Neural crest cell (in vitro differentiated cells): ENCODE measurements around the gene MICB. TPM values are rescaled to one million over a fixed set of nuclear protein-coding genes. Genes with fewer than 3 reads are reported as not detected.

Experiments
- DNase-seq: peaks from one replicate; pipeline ENCODE4 v3.0.0; 2021; ENCODE audit warnings: low read depth, mixed read lengths, low spot score
- H3K27ac Mint-ChIP-seq: one replicate; pipeline ENCODE4 v1.8.0; 2021; ENCODE audit warnings: mild to moderate bottlenecking, mixed read lengths; ENCODE audit not compliant: unreplicated experiment
- H3K27me3 Mint-ChIP-seq: 2 replicates; pipeline ENCODE4 v1.8.0; 2021; ENCODE audit warnings: low read depth, mild to moderate bottlenecking, mixed read lengths
- H3K36me3 Mint-ChIP-seq: 2 replicates; pipeline ENCODE4 v1.8.0; 2021; ENCODE audit warnings: low read depth, mild to moderate bottlenecking, mixed read lengths
- H3K4me1 Mint-ChIP-seq: 2 replicates; pipeline ENCODE4 v1.8.0; 2021; ENCODE audit warnings: mixed read lengths
- H3K4me3 Mint-ChIP-seq: one replicate; pipeline ENCODE4 v1.8.0; 2021; ENCODE audit warnings: mild to moderate bottlenecking, mixed read lengths
- H3K9me3 Mint-ChIP-seq: 2 replicates; pipeline ENCODE4 v1.8.0; 2021; ENCODE audit warnings: mixed read lengths
- total RNA-seq: library from RNA; stranded (reverse); gene quantifications from 2 replicates; pipeline ENCODE4 v1.2.1, GENCODE V29; 2021
- TF ChIP-seq, protein P1 (sequence below): fragments of 200-600 bp; sonication (generic); conservative IDR thresholded peaks from 2 replicates; pipeline ENCODE4 v1.5.0; 2021; ENCODE audit warnings: antibody characterized with exemption, mild to moderate bottlenecking

The MICB gene
- total RNA-seq, 1 donor from 2014 or later, result 0.61 TPM

DNA sequence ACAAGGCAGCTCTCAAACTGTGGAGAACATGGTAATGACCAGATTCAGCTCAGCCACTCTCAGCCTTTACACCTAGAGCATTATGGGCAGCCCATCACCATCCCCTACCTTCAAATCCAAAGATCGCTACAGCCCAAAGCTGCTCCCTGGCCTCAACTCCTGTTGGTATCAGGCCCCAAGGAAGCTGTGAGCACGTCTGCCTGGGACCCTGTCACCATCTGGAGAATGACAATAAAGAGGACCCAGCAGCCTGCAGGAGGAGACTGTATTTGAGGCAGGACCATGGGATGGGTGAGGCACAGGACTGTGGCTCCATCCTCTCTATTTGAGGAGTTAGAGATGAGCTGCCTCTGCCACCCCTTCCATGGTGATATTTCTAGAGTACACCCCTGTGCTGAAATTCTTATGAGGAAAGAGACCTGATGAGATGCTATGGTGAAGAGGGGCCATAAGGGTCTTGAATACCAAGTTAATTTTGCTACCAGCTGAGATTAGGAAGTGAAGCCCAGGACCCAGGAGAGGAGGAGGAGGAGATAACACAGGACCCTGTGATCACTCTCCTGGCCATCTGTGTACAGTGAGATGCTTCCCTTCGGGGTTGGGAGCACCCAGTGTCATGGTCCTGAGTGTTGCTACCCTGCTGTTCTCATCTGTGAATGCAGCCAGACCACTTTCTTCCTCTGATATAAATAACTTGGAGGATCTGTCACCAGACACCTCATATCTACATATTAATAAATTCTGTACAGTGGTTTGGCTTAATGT lies 19.6 kb upstream of the MICB start:
- H3K27ac Mint-ChIP-seq, result no peak overlapping the region
- H3K4me3 Mint-ChIP-seq, result no peak overlapping the region
- no peaks in the 10 kb centered on the region for H3K36me3 Mint-ChIP-seq
- no peak for DNase-seq
- H3K27me3 Mint-ChIP-seq, result peaks cover 48% of the 10 kb centered on the region
- no peaks in the 10 kb centered on the region for H3K4me1 Mint-ChIP-seq
- H3K9me3 Mint-ChIP-seq, result no peaks in the 10 kb centered on the region
- TF ChIP-seq, protein P1, sequence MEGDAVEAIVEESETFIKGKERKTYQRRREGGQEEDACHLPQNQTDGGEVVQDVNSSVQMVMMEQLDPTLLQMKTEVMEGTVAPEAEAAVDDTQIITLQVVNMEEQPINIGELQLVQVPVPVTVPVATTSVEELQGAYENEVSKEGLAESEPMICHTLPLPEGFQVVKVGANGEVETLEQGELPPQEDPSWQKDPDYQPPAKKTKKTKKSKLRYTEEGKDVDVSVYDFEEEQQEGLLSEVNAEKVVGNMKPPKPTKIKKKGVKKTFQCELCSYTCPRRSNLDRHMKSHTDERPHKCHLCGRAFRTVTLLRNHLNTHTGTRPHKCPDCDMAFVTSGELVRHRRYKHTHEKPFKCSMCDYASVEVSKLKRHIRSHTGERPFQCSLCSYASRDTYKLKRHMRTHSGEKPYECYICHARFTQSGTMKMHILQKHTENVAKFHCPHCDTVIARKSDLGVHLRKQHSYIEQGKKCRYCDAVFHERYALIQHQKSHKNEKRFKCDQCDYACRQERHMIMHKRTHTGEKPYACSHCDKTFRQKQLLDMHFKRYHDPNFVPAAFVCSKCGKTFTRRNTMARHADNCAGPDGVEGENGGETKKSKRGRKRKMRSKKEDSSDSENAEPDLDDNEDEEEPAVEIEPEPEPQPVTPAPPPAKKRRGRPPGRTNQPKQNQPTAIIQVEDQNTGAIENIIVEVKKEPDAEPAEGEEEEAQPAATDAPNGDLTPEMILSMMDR, result no peak

DNA sequence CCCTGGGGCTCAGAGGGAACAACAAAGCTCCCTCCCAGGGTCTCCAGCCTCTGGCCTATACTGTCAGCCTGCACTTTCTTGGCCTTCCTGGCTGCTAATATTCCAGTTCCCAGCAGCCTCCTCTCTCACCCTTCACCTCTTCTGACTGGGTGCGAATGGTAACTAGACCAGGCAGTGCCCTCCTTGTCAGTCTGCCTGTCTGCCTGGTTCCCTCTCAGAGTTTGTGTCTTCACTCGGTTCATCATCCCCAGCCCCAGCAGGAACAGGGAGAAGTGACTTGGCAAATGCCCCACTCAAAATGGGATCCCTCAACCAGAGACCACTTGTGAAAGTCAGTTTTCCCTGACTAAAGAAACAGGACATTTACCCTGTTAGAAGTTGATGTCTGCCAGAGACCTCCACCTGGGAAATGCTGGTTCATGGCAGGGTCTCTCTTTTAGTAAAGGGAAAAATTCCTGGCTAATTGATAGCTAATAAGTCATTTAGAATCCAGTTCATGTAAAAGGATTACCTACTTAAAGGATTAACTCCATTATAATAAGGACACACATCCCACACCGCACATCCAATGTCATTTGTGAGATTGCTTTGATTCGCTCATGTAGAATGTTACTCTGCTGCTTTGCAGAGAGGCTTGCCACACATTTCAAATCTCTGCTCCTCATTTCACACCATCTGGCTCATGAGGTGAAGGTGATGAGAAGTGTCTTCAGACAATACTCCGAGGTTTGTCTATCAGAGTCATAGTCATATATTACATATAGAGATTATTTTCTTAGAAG lies 18.6 kb upstream of the MICB start:
- Mint-ChIP-seq H3K27ac (no peak overlapping the region), H3K27me3 (peaks cover 48% of the 10 kb centered on the region), H3K4me3 (no peak overlapping the region), H3K36me3 (no peaks in the 10 kb centered on the region), H3K4me1 (no peaks in the 10 kb centered on the region), H3K9me3 (no peaks in the 10 kb centered on the region)
- TF ChIP-seq, protein P1, result no peak
- DNase-seq, result no peak

DNA sequence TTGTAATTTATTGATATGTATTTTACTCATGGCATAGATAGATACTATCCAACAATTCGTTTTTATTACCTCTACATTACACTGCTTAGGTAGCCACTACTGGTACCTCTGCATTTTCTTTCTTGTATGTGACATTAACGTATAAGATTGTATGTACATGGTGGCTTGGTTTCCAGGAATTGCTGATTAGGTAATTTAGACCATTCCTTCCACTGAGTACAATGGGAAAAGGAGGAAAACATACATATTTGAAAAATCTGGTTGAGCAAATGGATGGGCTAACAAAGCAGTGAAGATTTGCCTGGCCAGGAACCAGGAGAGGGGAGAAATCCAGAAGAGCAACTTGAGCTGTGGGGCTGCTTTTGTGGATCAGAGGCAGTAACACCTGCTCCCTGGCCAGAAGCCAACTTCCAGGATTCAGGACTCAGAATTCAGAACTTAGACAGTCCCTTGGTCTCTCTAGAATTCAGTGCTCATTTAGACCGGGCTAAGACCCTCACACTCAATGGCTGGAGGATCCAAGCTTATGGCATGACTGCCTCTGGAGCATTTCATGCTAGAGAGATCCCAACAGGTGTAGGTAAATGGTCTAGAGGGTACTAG lies 17.9 kb upstream of the MICB start:
- peaks cover 47% of the 10 kb centered on the region for H3K27me3 Mint-ChIP-seq

DNA sequence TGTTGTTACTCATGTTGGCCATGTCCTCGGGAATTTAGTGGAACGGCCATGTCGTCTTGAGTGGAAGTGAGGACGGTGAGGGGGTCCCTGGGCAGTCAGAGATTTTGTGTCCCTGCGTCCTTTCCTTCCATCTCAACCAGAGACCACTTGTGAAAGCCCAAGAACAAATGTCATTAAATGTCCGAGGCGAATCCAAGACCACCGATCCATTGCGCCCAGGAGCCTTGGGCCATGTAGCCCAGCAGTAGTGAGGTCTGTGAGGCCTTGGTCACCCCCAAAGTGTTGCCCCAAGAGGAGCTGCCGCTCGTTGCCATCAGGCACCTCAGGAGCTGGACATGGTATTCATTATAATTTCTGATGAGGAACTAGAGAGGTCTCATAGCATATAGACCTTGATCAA lies 17.4 kb upstream of the MICB start:
- TF ChIP-seq, protein P1, result no peak
- DNase-seq, result no peak
- peaks cover 42% of the 10 kb centered on the region for H3K27me3 Mint-ChIP-seq

More for the DNA sequence above, 17.9 kb upstream of the MICB start:
- TF ChIP-seq, protein P1, result no peak
- DNase-seq, result no peak
- H3K27ac Mint-ChIP-seq, result no peak overlapping the region
- H3K9me3 Mint-ChIP-seq, result no peaks in the 10 kb centered on the region
- H3K4me1 Mint-ChIP-seq, result no peaks in the 10 kb centered on the region
- no peaks in the 10 kb centered on the region for H3K36me3 Mint-ChIP-seq
- H3K4me3 Mint-ChIP-seq, result no peak overlapping the region

DNA sequence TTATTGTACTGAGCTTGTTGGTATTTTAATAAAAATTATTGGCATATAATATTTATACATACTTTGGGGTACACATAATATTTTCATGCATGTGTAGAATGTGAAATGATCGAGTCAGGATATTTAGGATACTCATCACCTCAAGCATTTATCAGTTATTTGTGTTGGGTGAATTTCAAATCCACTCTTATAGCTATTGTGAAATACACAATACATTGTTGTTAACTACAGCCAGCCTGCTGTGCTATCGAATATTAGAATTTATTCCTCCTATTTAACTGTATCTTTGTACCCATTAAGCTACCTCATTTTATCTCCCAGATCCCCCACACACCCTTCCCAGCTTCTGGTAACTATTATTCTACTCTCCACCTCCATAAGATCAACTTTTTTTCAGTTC lies 14.6 kb upstream of the MICB start:
- H3K9me3 Mint-ChIP-seq, result no peaks in the 10 kb centered on the region
- no peak for DNase-seq
- TF ChIP-seq, protein P1, result no peak
- no peak overlapping the region for H3K4me3 Mint-ChIP-seq
- peaks cover 28% of the 10 kb centered on the region for H3K27me3 Mint-ChIP-seq
- no peaks in the 10 kb centered on the region for H3K4me1 Mint-ChIP-seq
- H3K36me3 Mint-ChIP-seq, result no peaks in the 10 kb centered on the region
- no peak overlapping the region for H3K27ac Mint-ChIP-seq

More for the DNA sequence above, 17.4 kb upstream of the MICB start:
- Mint-ChIP-seq H3K36me3 (no peaks in the 10 kb centered on the region), H3K4me1 (no peaks in the 10 kb centered on the region), H3K4me3 (no peak overlapping the region), H3K9me3 (no peaks in the 10 kb centered on the region), H3K27ac (no peak overlapping the region)
